Lower lobe of right lung (tissue), 2 donors: Measurements from ENCODE around the gene KLRG1. TPM values are rescaled to one million over a fixed set of nuclear protein-coding genes. Genes with fewer than 3 reads are reported as not detected.

Experiments
- ATAC-seq, 2 donors: fragments of 200-7000 bp; cut with Tn5 transposase; one replicate each; pipeline ENCODE4 v1.9.1; 2020 to 2022; ENCODE audit warnings: mild to moderate bottlenecking in 2 of 2, moderate library complexity in 2 of 2
- DNase-seq: peaks from one replicate; pipeline ENCODE4 v3.0.0-alpha.2; 2020
- H3K27ac ChIP-seq: fragments of 200-600 bp; one replicate; pipeline ENCODE4 v1.8.0; 2022
- H3K27me3 ChIP-seq: fragments of 200-600 bp; one replicate; pipeline ENCODE4 v1.8.0; 2022; ENCODE audit warnings: low read depth
- H3K36me3 ChIP-seq: fragments of 200-600 bp; one replicate; pipeline ENCODE4 v1.8.0; 2022; ENCODE audit warnings: mild to moderate bottlenecking
- H3K4me1 ChIP-seq: fragments of 200-600 bp; one replicate; pipeline ENCODE4 v1.8.0; 2022
- H3K4me3 ChIP-seq: fragments of 200-600 bp; one replicate; pipeline ENCODE4 v1.8.0; 2022; ENCODE audit warnings: mild to moderate bottlenecking
- H3K9me3 ChIP-seq: fragments of 200-600 bp; one replicate; pipeline ENCODE4 v1.8.0; 2022
- intact Hi-C: fragments of 100-400 bp; cut with DNase I; formaldehyde crosslinking; loops from one replicate; pipeline ENCODE4 v1.11.0; 2022
- total RNA-seq: library from RNA; stranded (reverse); fragmentation: NEBNext Ultra II Directional; extraction: Animal tissue kit (Norgen Biotek cat#: 25700); gene quantifications from one replicate; pipeline ENCODE4 v1.2.1, GENCODE V29; 2021
- TF ChIP-seq, protein P1 (sequence below): fragments of 200-600 bp; IDR thresholded peaks from one replicate; pipeline ENCODE4 v1.8.0; 2022; ENCODE audit warnings: antibody characterized with exemption, mild to moderate bottlenecking
- donor health status: DM: no; HTN: yes; CAD: no; lungs with severe emphysema.

Gene KLRG1
- total RNA-seq, 1 donor from 2014 or later = 4.8 TPM

DNA sequence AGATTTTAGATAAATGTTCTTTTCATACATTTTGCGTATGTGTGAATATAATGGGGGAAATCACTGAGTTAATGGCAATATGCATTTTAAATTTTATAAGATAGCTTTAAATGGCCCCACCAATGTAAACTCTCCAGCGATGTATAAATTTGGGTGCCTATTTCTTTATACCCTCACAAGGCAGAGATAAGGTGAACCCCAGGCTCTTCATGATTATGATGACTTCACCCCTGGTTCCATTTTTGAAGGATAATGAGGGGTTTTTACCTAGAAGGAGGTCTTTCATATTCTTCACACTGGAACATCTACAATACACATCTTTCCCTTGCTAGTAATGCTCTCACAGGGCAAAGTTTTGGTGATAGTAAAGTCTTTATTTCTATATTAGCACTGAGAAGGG is 35.2 kb downstream of the KLRG1 start:
- TF ChIP-seq, protein P1, sequence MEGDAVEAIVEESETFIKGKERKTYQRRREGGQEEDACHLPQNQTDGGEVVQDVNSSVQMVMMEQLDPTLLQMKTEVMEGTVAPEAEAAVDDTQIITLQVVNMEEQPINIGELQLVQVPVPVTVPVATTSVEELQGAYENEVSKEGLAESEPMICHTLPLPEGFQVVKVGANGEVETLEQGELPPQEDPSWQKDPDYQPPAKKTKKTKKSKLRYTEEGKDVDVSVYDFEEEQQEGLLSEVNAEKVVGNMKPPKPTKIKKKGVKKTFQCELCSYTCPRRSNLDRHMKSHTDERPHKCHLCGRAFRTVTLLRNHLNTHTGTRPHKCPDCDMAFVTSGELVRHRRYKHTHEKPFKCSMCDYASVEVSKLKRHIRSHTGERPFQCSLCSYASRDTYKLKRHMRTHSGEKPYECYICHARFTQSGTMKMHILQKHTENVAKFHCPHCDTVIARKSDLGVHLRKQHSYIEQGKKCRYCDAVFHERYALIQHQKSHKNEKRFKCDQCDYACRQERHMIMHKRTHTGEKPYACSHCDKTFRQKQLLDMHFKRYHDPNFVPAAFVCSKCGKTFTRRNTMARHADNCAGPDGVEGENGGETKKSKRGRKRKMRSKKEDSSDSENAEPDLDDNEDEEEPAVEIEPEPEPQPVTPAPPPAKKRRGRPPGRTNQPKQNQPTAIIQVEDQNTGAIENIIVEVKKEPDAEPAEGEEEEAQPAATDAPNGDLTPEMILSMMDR = no peak
- ATAC-seq (no peak), DNase-seq (no peak)
- H3K9me3 ChIP-seq = no peaks in the 10 kb centered on the region
- intact Hi-C loops = no loop called here
- H3K27me3 ChIP-seq = no peaks in the 10 kb centered on the region
- H3K27ac ChIP-seq = no peak overlapping the region
- no peaks in the 10 kb centered on the region for H3K36me3 ChIP-seq
- no peaks in the 10 kb centered on the region for H3K4me1 ChIP-seq
- H3K4me3 ChIP-seq = no peak overlapping the region

DNA sequence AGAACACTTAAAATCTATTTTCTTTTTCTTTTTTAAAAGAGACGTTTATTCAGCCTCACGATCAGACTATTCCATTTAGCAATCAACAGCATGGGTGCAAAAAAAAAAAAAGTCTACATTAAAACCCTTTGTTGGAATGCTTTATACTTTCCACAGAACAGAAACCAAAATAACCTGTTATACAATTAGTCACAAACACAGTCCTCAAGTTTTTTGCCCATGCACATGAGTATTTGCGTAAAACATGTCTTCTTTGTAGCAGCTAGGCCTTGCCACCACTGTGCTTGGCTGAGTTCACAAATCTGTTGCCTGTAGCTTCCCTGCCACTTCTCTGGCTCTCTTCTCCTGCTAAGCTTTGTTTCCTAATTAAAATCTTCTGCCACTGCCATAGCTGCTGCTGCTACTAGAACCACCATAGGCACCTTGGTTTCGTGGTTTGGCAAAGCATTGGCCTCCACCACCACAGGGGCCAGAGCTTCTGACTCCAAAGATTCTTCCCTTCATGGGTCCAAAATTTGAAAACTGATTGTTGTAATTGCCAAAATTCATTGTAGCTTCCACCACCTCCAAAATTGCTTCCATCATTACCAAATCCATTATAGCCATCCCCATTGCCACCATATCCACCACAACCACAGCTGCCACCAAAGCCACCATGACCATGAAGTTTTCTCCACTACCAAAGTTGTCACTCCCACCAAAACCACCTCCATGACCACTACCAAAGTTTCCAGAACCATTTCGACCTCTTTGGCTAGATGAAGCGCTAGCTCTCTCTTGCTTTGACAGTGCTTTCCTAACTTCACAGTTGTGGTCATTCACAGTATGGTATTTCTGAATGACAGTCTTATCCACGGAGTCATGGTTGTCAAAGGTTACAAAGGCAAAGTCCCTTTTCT is 38.1 kb downstream of the KLRG1 start:
- TF ChIP-seq, protein P1 = no peak
- no peak overlapping the region for H3K27ac ChIP-seq
- DNase-seq = no peak
- no peak overlapping the region for H3K4me3 ChIP-seq
- H3K9me3 ChIP-seq = no peaks in the 10 kb centered on the region
- no peaks in the 10 kb centered on the region for H3K36me3 ChIP-seq
- intact Hi-C loops = no loop called here
- no peaks in the 10 kb centered on the region for H3K27me3 ChIP-seq
- H3K4me1 ChIP-seq = no peaks in the 10 kb centered on the region
- ATAC-seq = no peak

DNA sequence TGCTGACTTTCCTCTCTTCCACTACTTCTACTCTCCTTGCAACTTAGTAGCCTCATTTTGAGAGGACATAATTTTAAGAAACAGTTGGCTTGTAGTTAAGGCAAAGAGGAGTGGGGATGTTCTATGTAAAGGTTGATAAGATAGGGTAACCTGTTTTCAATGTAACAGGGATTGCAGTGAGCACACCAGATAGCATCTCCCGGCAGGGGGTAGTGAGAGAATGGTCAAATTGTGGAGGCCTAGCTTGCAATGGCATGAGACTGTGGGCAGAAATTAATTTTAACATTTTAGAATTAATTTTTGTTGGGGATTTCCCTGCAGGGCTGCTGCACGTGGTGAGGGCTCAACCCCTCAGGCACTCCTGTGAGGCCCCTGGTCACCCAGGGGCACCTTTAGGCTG is 41.4 kb downstream of the KLRG1 start:
- intact Hi-C loops = no loop called here
- H3K27ac ChIP-seq = no peak overlapping the region
- DNase-seq (no peak), ATAC-seq (no peak)
- TF ChIP-seq, protein P1 = no peak
- H3K4me1 ChIP-seq = no peaks in the 10 kb centered on the region
- no peaks in the 10 kb centered on the region for H3K27me3 ChIP-seq
- H3K36me3 ChIP-seq = no peaks in the 10 kb centered on the region
- H3K9me3 ChIP-seq = no peaks in the 10 kb centered on the region
- H3K4me3 ChIP-seq = no peak overlapping the region

DNA sequence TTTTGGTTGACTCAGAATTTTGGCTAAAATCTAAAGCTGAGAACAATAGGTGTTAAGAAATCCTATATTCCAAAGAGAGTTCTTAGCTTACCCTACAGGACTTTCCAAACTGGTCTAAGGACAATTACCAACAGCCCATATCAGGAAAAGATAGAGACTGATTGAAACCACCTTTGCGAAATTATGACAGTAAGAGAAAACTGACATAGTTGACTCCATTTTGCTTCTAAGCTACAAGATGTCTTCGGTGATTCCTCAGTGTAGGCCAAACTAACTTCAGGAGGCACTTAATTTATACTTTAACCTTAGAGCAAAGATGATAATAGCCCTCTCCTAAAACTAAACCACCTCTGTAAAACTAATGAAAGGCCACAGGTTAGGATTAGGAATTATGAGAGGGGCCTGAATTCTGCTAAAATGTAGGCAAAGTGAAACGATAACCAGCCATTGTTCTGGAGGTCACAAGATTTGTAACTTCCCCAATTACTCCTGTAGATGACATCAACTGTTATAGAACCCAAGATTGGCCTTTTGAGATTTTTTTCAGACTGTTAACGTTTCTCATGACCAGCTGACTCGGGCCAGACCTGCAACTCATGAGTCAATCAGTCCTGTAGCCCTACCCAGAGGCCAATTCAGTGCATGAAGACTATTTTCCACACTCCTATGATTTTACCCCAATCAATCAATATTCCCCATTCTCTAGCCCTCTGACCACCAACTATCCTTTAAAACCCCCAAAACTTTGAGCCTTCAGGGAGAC is 43.0 kb downstream of the KLRG1 start:
- intact Hi-C loops = no loop called here

DNA sequence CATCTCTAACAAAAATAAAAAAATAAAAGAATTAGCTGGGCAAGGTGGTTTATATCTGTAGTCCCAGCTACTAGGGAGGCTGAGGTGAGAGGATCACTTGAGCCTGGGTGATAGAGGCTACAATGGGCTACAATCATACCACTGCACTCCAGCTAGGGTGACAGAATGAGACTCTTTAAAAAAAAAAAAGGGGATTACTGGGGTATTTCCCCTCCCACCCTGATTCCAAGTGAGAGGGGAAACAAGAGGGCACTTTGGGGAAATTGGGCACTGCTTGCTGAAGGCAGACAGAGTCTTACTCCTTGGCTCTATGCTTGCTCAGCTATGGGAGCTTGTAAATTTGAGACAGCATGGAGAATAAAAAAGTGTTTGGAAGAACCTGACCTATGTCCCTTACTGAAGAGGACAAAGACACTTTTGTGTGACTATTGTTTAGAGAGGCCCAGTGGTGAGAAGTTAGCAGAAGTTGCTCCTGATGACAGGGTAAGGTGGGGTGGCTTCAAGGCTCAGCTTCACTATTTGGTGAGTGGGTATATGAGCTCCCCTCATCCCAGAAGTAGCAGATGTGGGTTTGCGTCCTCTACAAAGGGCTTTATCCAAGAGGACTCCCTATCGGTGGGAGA is 44.0 kb downstream of the KLRG1 start:
- intact Hi-C loops = no loop called here
- no peak for ATAC-seq

More for the DNA sequence above, 43.0 kb downstream of the KLRG1 start:
- H3K9me3 ChIP-seq = no peaks in the 10 kb centered on the region
- no peaks in the 10 kb centered on the region for H3K27me3 ChIP-seq
- no peaks in the 10 kb centered on the region for H3K36me3 ChIP-seq
- no peak overlapping the region for H3K4me3 ChIP-seq
- TF ChIP-seq, protein P1 = no peak
- DNase-seq = no peak
- ATAC-seq = peak in 1 of 2 donors; percentile 66
- no peaks in the 10 kb centered on the region for H3K4me1 ChIP-seq
- no peak overlapping the region for H3K27ac ChIP-seq

More for the DNA sequence above, 44.0 kb downstream of the KLRG1 start:
- TF ChIP-seq, protein P1 = no peak
- H3K4me3 ChIP-seq = no peak overlapping the region
- no peak for DNase-seq
- H3K27me3 ChIP-seq = no peaks in the 10 kb centered on the region
- H3K27ac ChIP-seq = no peak overlapping the region
- H3K4me1 ChIP-seq = no peaks in the 10 kb centered on the region
- H3K36me3 ChIP-seq = no peaks in the 10 kb centered on the region
- no peaks in the 10 kb centered on the region for H3K9me3 ChIP-seq
